Body of pancreas (tissue), 4 donors: ENCODE measurements around the gene INSIG1. TPM values are rescaled to one million over a fixed set of nuclear protein-coding genes. Genes with fewer than 3 reads are reported as not detected.
A peak's percentile ranks its signal among the peaks of the same experiment; 100 is the strongest.

Experiments used
- ATAC-seq: fragments of 150-250 bp; one replicate; pipeline ENCODE4 v1.9.1; 2016
- DNase-seq, 4 donors: peaks; one replicate each; pipeline ENCODE4 v3.0.0-alpha.2; 2019
- H3K27ac ChIP-seq, 4 donors: fragments of 200-600 bp; sonication (generic); 1 replicate in 3 of 4; 2 replicates in 1 of 4; pipeline versions ENCODE4 v1.5.1 to v1.6.1; 2016 to 2019; ENCODE audit warnings: mild to moderate bottlenecking in 1 of 4, mixed read lengths in 1 of 4, moderate library complexity in 1 of 4
- H3K27me3 ChIP-seq, 2 donors: fragments of 200-600 bp; sonication (generic); one replicate each; pipeline ENCODE4 v1.6.0; 2016; ENCODE audit warnings: mild to moderate bottlenecking in 1 of 2
- H3K36me3 ChIP-seq, 2 donors: fragments of 200-600 bp; sonication (generic); replicated peaks in 1 of 2; 2 replicates each; pipeline ENCODE4 v1.5.1; 2016; ENCODE audit warnings: low read depth in 2 of 2; ENCODE audit not compliant: insufficient read depth in 1 of 2
- H3K4me1 ChIP-seq: fragments of 200-600 bp; sonication (generic); one replicate; pipeline ENCODE4 v1.6.0; 2016
- H3K4me3 ChIP-seq, 2 donors: fragments of 200-600 bp; sonication (generic); 1 replicate in 1 of 2; 2 replicates in 1 of 2; pipeline ENCODE4 v1.5.1; 2016 to 2019
- H3K9me3 ChIP-seq, 3 donors: fragments of 200-600 bp; sonication (generic); 1 replicate in 2 of 3; 2 replicates in 1 of 3; pipeline ENCODE4 v1.5.1; 2016
- CTCF ChIP-seq, 7 experiments: fragments of 450-650 bp in 4 of 7; fragments of 200-600 bp in 3 of 7; sonication (generic) in 3 of 7; IDR thresholded peaks; one replicate each; pipeline ENCODE4 v1.5.1; 2016 to 2019; ENCODE audit warnings: antibody characterized with exemption in 7 of 7
- POLR2A ChIP-seq, 3 donors: fragments of 450-650 bp; IDR thresholded peaks; one replicate each; pipeline ENCODE4 v1.6.1; 2016; ENCODE audit warnings: antibody characterized with exemption in 3 of 3, mild to moderate bottlenecking in 2 of 3
- WGBS, 2 donors: methylation state at CpG; one replicate each; pipeline ENCODE4 v1.1.5; 2017; 5-methylcytosine and 5-hydroxymethylcytosine counted together
- intact Hi-C: fragments of 100-400 bp; cut with DNase I; formaldehyde crosslinking; loops from one replicate; pipeline ENCODE4 v1.15.1; 2023
- total RNA-seq, 2 donors: library from RNA; depleted of rRNA; stranded (reverse); fragments of >200 nt; gene quantifications; one replicate each; pipeline ENCODE4 v1.1.0, GENCODE V29; 2016

INSIG1 gene
- total RNA-seq, 2 donors from 2014 or later, result 47.0 to 79.8 TPM

- 89 to 91% methylated on average over 7 to 9 of the region's 9 CpGs for WGBS, 2 donors
- Histone ChIP-seq H3K27me3 (no peaks in the 10 kb centered on the region), H3K9me3 (no peaks in the 10 kb centered on the region), H3K27ac (no peak overlapping the region), H3K4me3 (no peak overlapping the region), H3K36me3 (no peaks in the 10 kb centered on the region), H3K4me1 (peaks cover 36% of the 10 kb centered on the region)
- ATAC-seq, result no peak
- peak in 2 of 4 donors; percentile 2 to 8 for DNase-seq
- TF ChIP-seq POLR2A (IDR thresholded peaks at IDR 0.05), result no peak
- no peak for TF ChIP-seq CTCF (IDR thresholded peaks at IDR 0.05)
- intact Hi-C loops, result loop anchor here (5.0 to 10.0 kb wide), 2 partner anchors 148 to 426 kb away; no protein-coding TSS in a partner anchor
These were observed 43.0 kb downstream of the INSIG1 start for GRCh38 chr7:155340721-155341120.

- no peaks in the 10 kb centered on the region for H3K9me3 ChIP-seq
- WGBS, 2 donors, result 63% methylated on average over 4 to 5 of the region's 5 CpGs
- H3K27ac ChIP-seq, result no peak overlapping the region
- intact Hi-C loops, result loop anchor here (5.0 to 10.0 kb wide), 2 partner anchors 149 to 427 kb away; no protein-coding TSS in a partner anchor
- DNase-seq, result peak in 2 of 4 donors; percentile 1 to 2
- no peak for ATAC-seq
- H3K27me3 ChIP-seq, result no peaks in the 10 kb centered on the region
- H3K4me1 ChIP-seq, result peaks cover 33% of the 10 kb centered on the region
- H3K36me3 ChIP-seq, result no peaks in the 10 kb centered on the region
- no peak overlapping the region for H3K4me3 ChIP-seq
- no peak for TF ChIP-seq CTCF (IDR thresholded peaks at IDR 0.05)
- no peak for TF ChIP-seq POLR2A (IDR thresholded peaks at IDR 0.05)
These were observed 43.8 kb downstream of the INSIG1 start for GRCh38 chr7:155341463-155341983.

- H3K9me3 ChIP-seq, result no peaks in the 10 kb centered on the region
- H3K27me3 ChIP-seq, result no peaks in the 10 kb centered on the region
- WGBS, 2 donors, result 73 to 79% methylated on average over 11 of the region's 11 CpGs
- TF ChIP-seq CTCF (IDR thresholded peaks at IDR 0.05), result no peak
- no peak for TF ChIP-seq POLR2A (IDR thresholded peaks at IDR 0.05)
- H3K27ac ChIP-seq, result no peak overlapping the region
- ATAC-seq (no peak), DNase-seq (peak in 2 of 4 donors; percentile 2 to 7)
- no peaks in the 10 kb centered on the region for H3K36me3 ChIP-seq
- intact Hi-C loops, result loop anchor here (5.0 to 10.0 kb wide), 2 partner anchors 150 to 428 kb away; no protein-coding TSS in a partner anchor
- peaks cover 25% of the 10 kb centered on the region for H3K4me1 ChIP-seq
- no peak overlapping the region for H3K4me3 ChIP-seq
These were observed 44.6 kb downstream of the INSIG1 start for GRCh38 chr7:155342313-155342712.

- intact Hi-C loops, result loop anchor here (5.0 to 10.0 kb wide), 2 partner anchors 151 to 428 kb away; no protein-coding TSS in a partner anchor
- ATAC-seq (no peak), DNase-seq (no peak)
- H3K36me3 ChIP-seq, result no peaks in the 10 kb centered on the region
- 84 to 85% methylated on average over 5 to 7 of the region's 7 CpGs for WGBS, 2 donors
- peaks cover 17% of the 10 kb centered on the region for H3K4me1 ChIP-seq
- H3K27ac ChIP-seq, result no peak overlapping the region
- H3K9me3 ChIP-seq, result no peaks in the 10 kb centered on the region
- no peaks in the 10 kb centered on the region for H3K27me3 ChIP-seq
- no peak overlapping the region for H3K4me3 ChIP-seq
- no peak for TF ChIP-seq POLR2A (IDR thresholded peaks at IDR 0.05)
- no peak for TF ChIP-seq CTCF (IDR thresholded peaks at IDR 0.05)
These were observed 45.5 kb downstream of the INSIG1 start for GRCh38 chr7:155343150-155343549.

- H3K9me3 ChIP-seq, result no peaks in the 10 kb centered on the region
- no peak overlapping the region for H3K27ac ChIP-seq
- TF ChIP-seq POLR2A (IDR thresholded peaks at IDR 0.05) (no peak), CTCF (IDR thresholded peaks at IDR 0.05) (no peak)
- H3K4me1 ChIP-seq, result peaks cover 14% of the 10 kb centered on the region
- peak in 1 of 4 donors; percentile 10 for DNase-seq
- intact Hi-C loops, result loop anchor here (5.0 to 10.0 kb wide), 2 partner anchors 151 to 429 kb away; no protein-coding TSS in a partner anchor
- no peaks in the 10 kb centered on the region for H3K36me3 ChIP-seq
- no peak overlapping the region for H3K4me3 ChIP-seq
- no peak for ATAC-seq
- no peaks in the 10 kb centered on the region for H3K27me3 ChIP-seq
- WGBS, 2 donors, result 79 to 85% methylated on average over 8 to 10 of the region's 11 CpGs
These were observed 46.0 kb downstream of the INSIG1 start for GRCh38 chr7:155343661-155344121.
